KMS-11 (cell line): ENCODE results near the gene DYNC1LI1.

Experiments used
- H2AFZ ChIP-seq: fragments of 200-600 bp; sonication (generic); 2 replicates; pipeline ENCODE4 v1.6.1; 2016; ENCODE audit warnings: antibody characterized with exemption, mixed run types, low read depth
- H3K27ac ChIP-seq: fragments of 200-600 bp; sonication (generic); 2 replicates; pipeline ENCODE4 v1.6.1; 2016; ENCODE audit warnings: mild to moderate bottlenecking, mixed run types
- H3K27me3 ChIP-seq: fragments of 200-600 bp; sonication (generic); 2 replicates; pipeline ENCODE4 v1.6.1; 2017; ENCODE audit warnings: mild to moderate bottlenecking, low read depth, mixed run types, moderate library complexity; ENCODE audit not compliant: insufficient read depth
- H3K36me3 ChIP-seq: fragments of 200-600 bp; sonication (generic); 2 replicates; pipeline ENCODE4 v1.6.1; 2017; ENCODE audit warnings: mild to moderate bottlenecking, mixed run types; ENCODE audit not compliant: insufficient read depth
- H3K4me1 ChIP-seq: fragments of 200-600 bp; sonication (generic); 2 replicates; pipeline ENCODE4 v1.6.1; 2016; ENCODE audit warnings: mild to moderate bottlenecking, low read depth, mixed run types; ENCODE audit not compliant: poor library complexity, severe bottlenecking
- H3K4me2 ChIP-seq: fragments of 200-600 bp; sonication (generic); 2 replicates; pipeline ENCODE4 v1.7.0; 2016; ENCODE audit warnings: mild to moderate bottlenecking, mixed run types
- H3K4me3 ChIP-seq: fragments of 200-600 bp; sonication (generic); IDR thresholded peaks from 2 replicates; pipeline ENCODE4 v1.6.1; 2017; ENCODE audit warnings: low read depth, low read length, mixed read lengths; ENCODE audit not compliant: insufficient read depth
- H3K79me2 ChIP-seq: fragments of 200-600 bp; sonication (generic); 2 replicates; pipeline ENCODE4 v1.6.1; 2016; ENCODE audit warnings: low read depth, mixed run types; ENCODE audit not compliant: insufficient read depth
- H3K9ac ChIP-seq: fragments of 200-600 bp; sonication (generic); 2 replicates; pipeline ENCODE4 v1.6.1; 2016; ENCODE audit warnings: mild to moderate bottlenecking, mixed run types
- H4K20me1 ChIP-seq: fragments of 200-600 bp; sonication (generic); 2 replicates; pipeline ENCODE4 v1.6.1; 2016; ENCODE audit warnings: mild to moderate bottlenecking, mixed run types; ENCODE audit not compliant: insufficient read depth
- TF ChIP-seq, protein P1 (sequence below): fragments of 200-600 bp; sonication (generic); conservative IDR thresholded peaks from 2 replicates; pipeline ENCODE4 v1.6.1; 2017; ENCODE audit warnings: low read depth, mild to moderate bottlenecking, antibody characterized with exemption, low read length, moderate library complexity, mixed read lengths

Gene DYNC1LI1

GRCh38 chr3:32596909-32597369 is 26.3 kb upstream of the DYNC1LI1 start:
- no peaks in the 10 kb centered on the region for H3K4me1 ChIP-seq
- no peak overlapping the region for H3K27ac ChIP-seq
- TF ChIP-seq, protein P1, sequence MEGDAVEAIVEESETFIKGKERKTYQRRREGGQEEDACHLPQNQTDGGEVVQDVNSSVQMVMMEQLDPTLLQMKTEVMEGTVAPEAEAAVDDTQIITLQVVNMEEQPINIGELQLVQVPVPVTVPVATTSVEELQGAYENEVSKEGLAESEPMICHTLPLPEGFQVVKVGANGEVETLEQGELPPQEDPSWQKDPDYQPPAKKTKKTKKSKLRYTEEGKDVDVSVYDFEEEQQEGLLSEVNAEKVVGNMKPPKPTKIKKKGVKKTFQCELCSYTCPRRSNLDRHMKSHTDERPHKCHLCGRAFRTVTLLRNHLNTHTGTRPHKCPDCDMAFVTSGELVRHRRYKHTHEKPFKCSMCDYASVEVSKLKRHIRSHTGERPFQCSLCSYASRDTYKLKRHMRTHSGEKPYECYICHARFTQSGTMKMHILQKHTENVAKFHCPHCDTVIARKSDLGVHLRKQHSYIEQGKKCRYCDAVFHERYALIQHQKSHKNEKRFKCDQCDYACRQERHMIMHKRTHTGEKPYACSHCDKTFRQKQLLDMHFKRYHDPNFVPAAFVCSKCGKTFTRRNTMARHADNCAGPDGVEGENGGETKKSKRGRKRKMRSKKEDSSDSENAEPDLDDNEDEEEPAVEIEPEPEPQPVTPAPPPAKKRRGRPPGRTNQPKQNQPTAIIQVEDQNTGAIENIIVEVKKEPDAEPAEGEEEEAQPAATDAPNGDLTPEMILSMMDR = no peak
- no peaks in the 10 kb centered on the region for H4K20me1 ChIP-seq
- H3K9ac ChIP-seq = no peak overlapping the region
- no peak overlapping the region for H3K4me2 ChIP-seq
- no peaks in the 10 kb centered on the region for H3K79me2 ChIP-seq
- H2AFZ ChIP-seq = no peak overlapping the region
- H3K36me3 ChIP-seq = no peaks in the 10 kb centered on the region
- no peaks in the 10 kb centered on the region for H3K27me3 ChIP-seq
- H3K4me3 ChIP-seq = no peak overlapping the region

DNA sequence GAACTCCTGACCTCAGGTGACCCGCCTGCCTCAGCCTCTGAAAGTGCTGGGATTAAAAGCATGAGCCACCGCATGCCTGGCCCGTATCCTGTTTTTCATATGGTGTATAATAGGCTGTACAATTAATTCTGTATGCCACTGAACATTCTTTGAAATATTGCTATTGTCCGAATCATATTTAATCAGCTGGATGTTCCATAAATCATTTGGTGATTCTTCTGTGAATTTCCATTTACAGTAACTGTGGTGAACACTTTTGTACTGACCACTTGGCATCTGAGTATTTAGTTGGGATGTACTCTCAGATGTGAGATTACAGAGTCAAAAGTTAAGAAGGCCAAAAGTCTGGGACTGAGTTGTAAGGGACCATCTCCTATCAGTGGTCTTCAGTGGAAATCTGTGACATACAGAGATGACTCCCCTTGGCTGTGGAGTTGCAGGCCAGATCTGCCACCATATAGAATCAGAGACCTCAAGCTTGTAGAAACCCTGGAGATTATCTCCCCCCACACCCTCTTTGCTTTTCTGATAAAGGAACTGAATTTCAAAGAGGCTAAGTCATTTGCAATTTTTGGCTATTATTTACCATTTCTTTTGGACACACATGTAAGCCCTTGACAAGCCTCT is 25.7 kb upstream of the DYNC1LI1 start:
- no peaks in the 10 kb centered on the region for H4K20me1 ChIP-seq
- no peak overlapping the region for H3K4me2 ChIP-seq
- no peaks in the 10 kb centered on the region for H3K79me2 ChIP-seq
- H3K9ac ChIP-seq = no peak overlapping the region
- TF ChIP-seq, protein P1 = no peak
- no peaks in the 10 kb centered on the region for H3K4me1 ChIP-seq
- H3K4me3 ChIP-seq = no peak overlapping the region
- H2AFZ ChIP-seq = no peak overlapping the region
- H3K27me3 ChIP-seq = no peaks in the 10 kb centered on the region
- H3K27ac ChIP-seq = no peak overlapping the region
- no peaks in the 10 kb centered on the region for H3K36me3 ChIP-seq

- Histone ChIP-seq H3K4me3 (no peak overlapping the region), H3K9ac (no peak overlapping the region), H3K27ac (no peak overlapping the region), H3K4me1 (no peaks in the 10 kb centered on the region), H4K20me1 (no peaks in the 10 kb centered on the region), H3K27me3 (no peaks in the 10 kb centered on the region), H3K36me3 (no peaks in the 10 kb centered on the region), H3K4me2 (no peak overlapping the region), H2AFZ (no peak overlapping the region), H3K79me2 (no peaks in the 10 kb centered on the region)
- TF ChIP-seq, protein P1 = no peak
Observed at GRCh38 chr3:32595323-32595722, 24.7 kb upstream of the DYNC1LI1 start.

DNA sequence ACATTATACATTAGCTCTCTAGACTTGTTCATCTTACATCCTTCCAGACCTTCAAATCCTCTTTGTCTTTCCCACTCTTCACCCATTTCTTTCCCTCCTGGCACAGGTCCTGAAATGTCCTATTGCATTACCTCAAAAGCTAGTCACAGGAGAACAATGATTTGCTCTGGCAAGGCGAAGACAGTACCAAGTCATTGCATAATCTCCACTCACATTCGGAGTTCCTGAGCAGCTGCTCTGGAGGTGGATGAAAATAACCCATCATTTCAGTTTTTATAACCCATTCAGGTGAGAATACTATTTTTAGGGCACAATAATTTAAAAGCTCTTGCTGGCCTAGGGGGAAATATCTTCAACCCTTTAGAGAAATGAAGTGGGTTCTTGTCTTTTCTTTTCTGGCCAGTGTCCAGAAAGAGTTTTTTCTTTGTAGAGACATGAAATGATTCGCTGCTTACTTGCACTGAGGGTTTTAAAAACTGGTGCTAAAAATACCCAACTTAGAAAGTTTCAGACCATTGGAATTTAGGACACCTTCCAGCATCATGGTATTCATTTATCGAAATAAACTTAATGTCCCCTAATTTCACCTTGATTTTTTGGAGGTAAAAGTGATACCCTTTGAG is 23.4 kb upstream of the DYNC1LI1 start:
- Histone ChIP-seq H3K4me2 (no peak overlapping the region), H3K9ac (no peak overlapping the region), H3K4me3 (no peak overlapping the region), H3K27me3 (no peaks in the 10 kb centered on the region), H3K79me2 (no peaks in the 10 kb centered on the region), H3K4me1 (no peaks in the 10 kb centered on the region), H2AFZ (no peak overlapping the region), H3K27ac (no peak overlapping the region), H3K36me3 (no peaks in the 10 kb centered on the region), H4K20me1 (no peaks in the 10 kb centered on the region)
- TF ChIP-seq, protein P1 = no peak
